ENCODE results near the gene PCBP3.

Gene PCBP3

GRCh38 chr21:45756669-45757068 lies 113.1 kb downstream of the PCBP3 start:
- Histone ChIP-seq H3K9ac (no peak overlapping the region), H4K20me1 (ENCODE audit: insufficient read depth) (no peaks in the 10 kb centered on the region), H3K27me3 (ENCODE audit: insufficient read depth, low read depth) (peaks cover 10% of the 10 kb centered on the region; the same call in 1 of the 2 replicates), H3K4me3 (IDR thresholded peaks at IDR 0.05; ENCODE audit: insufficient read depth, low read depth, low read length) (no peak overlapping the region), H3K4me1 (ENCODE audit: low read depth, poor library complexity, severe bottlenecking) (no peaks in the 10 kb centered on the region), H3K27ac (no peak overlapping the region), H3K79me2 (ENCODE audit: insufficient read depth, low read depth) (no peaks in the 10 kb centered on the region), H3K36me3 (ENCODE audit: insufficient read depth) (no peaks in the 10 kb centered on the region; the same call in 1 of the 2 replicates), H3K4me2 (no peak overlapping the region), H2AFZ (ENCODE audit: low read depth) (no peak overlapping the region)
- TF ChIP-seq CTCF (conservative IDR thresholded peaks at IDR 0.05; ENCODE audit: low read depth, low read length), result no peak

- H2AFZ ChIP-seq (ENCODE audit: low read depth), result no peak overlapping the region
- no peak overlapping the region for H3K4me2 ChIP-seq
- no peaks in the 10 kb centered on the region for H3K4me1 ChIP-seq (ENCODE audit: low read depth, poor library complexity, severe bottlenecking)
- no peak overlapping the region for H3K4me3 ChIP-seq (IDR thresholded peaks at IDR 0.05; ENCODE audit: insufficient read depth, low read depth, low read length)
- peaks cover 22% of the 10 kb centered on the region; the same call in 1 of the 2 replicates for H3K27me3 ChIP-seq (ENCODE audit: insufficient read depth, low read depth)
- no peaks in the 10 kb centered on the region for H4K20me1 ChIP-seq (ENCODE audit: insufficient read depth)
- H3K27ac ChIP-seq, result no peak overlapping the region
- H3K36me3 ChIP-seq (ENCODE audit: insufficient read depth), result no peaks in the 10 kb centered on the region; the same call in 1 of the 2 replicates
- no peak for TF ChIP-seq CTCF (conservative IDR thresholded peaks at IDR 0.05; ENCODE audit: low read depth, low read length)
- no peaks in the 10 kb centered on the region for H3K79me2 ChIP-seq (ENCODE audit: insufficient read depth, low read depth)
- no peak overlapping the region for H3K9ac ChIP-seq
These were observed 118.2 kb downstream of the PCBP3 start for GRCh38 chr21:45761704-45762103.

- no peaks in the 10 kb centered on the region for H3K4me1 ChIP-seq (ENCODE audit: low read depth, poor library complexity, severe bottlenecking)
- no peaks in the 10 kb centered on the region for H3K79me2 ChIP-seq (ENCODE audit: insufficient read depth, low read depth)
- no peak overlapping the region for H3K4me2 ChIP-seq
- no peak overlapping the region for H3K27ac ChIP-seq
- H4K20me1 ChIP-seq (ENCODE audit: insufficient read depth), result no peaks in the 10 kb centered on the region
- TF ChIP-seq CTCF (conservative IDR thresholded peaks at IDR 0.05; ENCODE audit: low read depth, low read length), result no peak
- H3K9ac ChIP-seq, result no peak overlapping the region
- no peak overlapping the region for H3K4me3 ChIP-seq (IDR thresholded peaks at IDR 0.05; ENCODE audit: insufficient read depth, low read depth, low read length)
- no peaks in the 10 kb centered on the region for H3K36me3 ChIP-seq (ENCODE audit: insufficient read depth)
- no peak overlapping the region for H2AFZ ChIP-seq (ENCODE audit: low read depth)
- H3K27me3 ChIP-seq (ENCODE audit: insufficient read depth, low read depth), result peaks cover 18% of the 10 kb centered on the region; the same call in 1 of the 2 replicates
These were observed 119.5 kb downstream of the PCBP3 start for GRCh38 chr21:45763074-45763473.

- H2AFZ ChIP-seq (ENCODE audit: low read depth), result no peak overlapping the region
- 0 out of 2 replicates have a peak, but pooled peaks cover 2% of the 10 kb centered on the region for H3K36me3 ChIP-seq (ENCODE audit: insufficient read depth)
- H3K27ac ChIP-seq, result no peak overlapping the region
- H3K4me1 ChIP-seq (ENCODE audit: low read depth, poor library complexity, severe bottlenecking), result no peaks in the 10 kb centered on the region
- no peaks in the 10 kb centered on the region for H3K79me2 ChIP-seq (ENCODE audit: insufficient read depth, low read depth)
- no peak overlapping the region for H3K9ac ChIP-seq
- no peak overlapping the region for H3K4me3 ChIP-seq (IDR thresholded peaks at IDR 0.05; ENCODE audit: insufficient read depth, low read depth, low read length)
- no peaks in the 10 kb centered on the region for H4K20me1 ChIP-seq (ENCODE audit: insufficient read depth)
- no peak for TF ChIP-seq CTCF (conservative IDR thresholded peaks at IDR 0.05; ENCODE audit: low read depth, low read length)
- no peak overlapping the region for H3K4me2 ChIP-seq
- peaks cover 17% of the 10 kb centered on the region; the same call in 1 of the 2 replicates for H3K27me3 ChIP-seq (ENCODE audit: insufficient read depth, low read depth)
These were observed 120.0 kb downstream of the PCBP3 start for GRCh38 chr21:45763506-45763905.
